ENCODE results near the gene CHD6. TPM values are rescaled to one million over a fixed set of nuclear protein-coding genes. Genes with fewer than 3 reads are reported as not detected.

The CHD6 gene
- total RNA-seq, 1 experiment from 2014 or later, result 80.5 TPM

DNA sequence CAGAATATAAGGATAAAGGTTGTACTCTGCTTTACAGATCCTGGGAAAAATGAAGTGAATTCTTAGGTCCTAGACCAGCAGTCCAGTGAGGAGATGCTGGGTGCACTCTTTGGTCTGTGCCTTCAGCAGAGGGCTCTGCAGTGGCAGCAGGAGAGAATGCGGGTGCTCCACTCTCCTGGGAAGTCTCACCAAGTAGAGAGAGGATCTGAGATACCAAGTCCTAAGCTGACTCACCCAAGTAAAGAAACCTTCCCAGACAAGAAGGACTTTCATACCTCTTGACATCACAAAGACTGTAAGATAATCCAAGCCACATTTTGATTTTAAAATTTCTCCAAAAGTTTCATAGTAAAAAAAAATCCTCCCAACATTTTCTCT, 134.6 kb downstream of the CHD6 start:
- ChIA-PET POLR2A (no interaction called here), CTCF (interaction anchor here (0.9 kb wide), 1 partner anchor 143 kb away, joined by 3 read pairs; the partner anchor contains the start of gene LPIN3)
- H3K9me3 ChIP-seq, result no peaks in the 10 kb centered on the region
- TF ChIP-seq, protein P1, sequence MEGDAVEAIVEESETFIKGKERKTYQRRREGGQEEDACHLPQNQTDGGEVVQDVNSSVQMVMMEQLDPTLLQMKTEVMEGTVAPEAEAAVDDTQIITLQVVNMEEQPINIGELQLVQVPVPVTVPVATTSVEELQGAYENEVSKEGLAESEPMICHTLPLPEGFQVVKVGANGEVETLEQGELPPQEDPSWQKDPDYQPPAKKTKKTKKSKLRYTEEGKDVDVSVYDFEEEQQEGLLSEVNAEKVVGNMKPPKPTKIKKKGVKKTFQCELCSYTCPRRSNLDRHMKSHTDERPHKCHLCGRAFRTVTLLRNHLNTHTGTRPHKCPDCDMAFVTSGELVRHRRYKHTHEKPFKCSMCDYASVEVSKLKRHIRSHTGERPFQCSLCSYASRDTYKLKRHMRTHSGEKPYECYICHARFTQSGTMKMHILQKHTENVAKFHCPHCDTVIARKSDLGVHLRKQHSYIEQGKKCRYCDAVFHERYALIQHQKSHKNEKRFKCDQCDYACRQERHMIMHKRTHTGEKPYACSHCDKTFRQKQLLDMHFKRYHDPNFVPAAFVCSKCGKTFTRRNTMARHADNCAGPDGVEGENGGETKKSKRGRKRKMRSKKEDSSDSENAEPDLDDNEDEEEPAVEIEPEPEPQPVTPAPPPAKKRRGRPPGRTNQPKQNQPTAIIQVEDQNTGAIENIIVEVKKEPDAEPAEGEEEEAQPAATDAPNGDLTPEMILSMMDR (IDR thresholded peaks at IDR 0.05; ENCODE audit: insufficient read depth in 1 of 2, low read depth in 1 of 2, low read length in 1 of 2, severe bottlenecking in 1 of 2, unreplicated experiment in 1 of 2), result no peak
- no peak for DNase-seq
- no peaks in the 10 kb centered on the region for H3K27me3 ChIP-seq (replicated peaks; ENCODE audit: control insufficient read depth, insufficient read depth, low read length)
- no TSS peak for BruUV-seq (replicated peaks)
- Mint-ChIP-seq H3K27ac (ENCODE audit: unreplicated experiment) (no peak overlapping the region), H3K36me3 (ENCODE audit: insufficient read depth, unreplicated experiment) (peaks cover 39% of the 10 kb centered on the region), H3K9me3 (ENCODE audit: unreplicated experiment) (peaks cover 8% of the 10 kb centered on the region), H3K4me3 (ENCODE audit: unreplicated experiment) (no peak overlapping the region), H3K27me3 (ENCODE audit: insufficient read depth, unreplicated experiment) (no peaks in the 10 kb centered on the region), H3K4me1 (ENCODE audit: low read depth, unreplicated experiment) (no peaks in the 10 kb centered on the region)
- H3K4me3 ChIP-seq (ENCODE audit: low read depth, low read length), result no peak overlapping the region
- intact Hi-C loops (cut with micrococcal nuclease; ENCODE audit: unreplicated experiment), result no loop called here
- no peaks in the 10 kb centered on the region for H3K4me1 ChIP-seq
- H3K36me3 ChIP-seq (ENCODE audit: control insufficient read depth, insufficient read depth, low read length), result peaks cover 7% of the 10 kb centered on the region

DNA sequence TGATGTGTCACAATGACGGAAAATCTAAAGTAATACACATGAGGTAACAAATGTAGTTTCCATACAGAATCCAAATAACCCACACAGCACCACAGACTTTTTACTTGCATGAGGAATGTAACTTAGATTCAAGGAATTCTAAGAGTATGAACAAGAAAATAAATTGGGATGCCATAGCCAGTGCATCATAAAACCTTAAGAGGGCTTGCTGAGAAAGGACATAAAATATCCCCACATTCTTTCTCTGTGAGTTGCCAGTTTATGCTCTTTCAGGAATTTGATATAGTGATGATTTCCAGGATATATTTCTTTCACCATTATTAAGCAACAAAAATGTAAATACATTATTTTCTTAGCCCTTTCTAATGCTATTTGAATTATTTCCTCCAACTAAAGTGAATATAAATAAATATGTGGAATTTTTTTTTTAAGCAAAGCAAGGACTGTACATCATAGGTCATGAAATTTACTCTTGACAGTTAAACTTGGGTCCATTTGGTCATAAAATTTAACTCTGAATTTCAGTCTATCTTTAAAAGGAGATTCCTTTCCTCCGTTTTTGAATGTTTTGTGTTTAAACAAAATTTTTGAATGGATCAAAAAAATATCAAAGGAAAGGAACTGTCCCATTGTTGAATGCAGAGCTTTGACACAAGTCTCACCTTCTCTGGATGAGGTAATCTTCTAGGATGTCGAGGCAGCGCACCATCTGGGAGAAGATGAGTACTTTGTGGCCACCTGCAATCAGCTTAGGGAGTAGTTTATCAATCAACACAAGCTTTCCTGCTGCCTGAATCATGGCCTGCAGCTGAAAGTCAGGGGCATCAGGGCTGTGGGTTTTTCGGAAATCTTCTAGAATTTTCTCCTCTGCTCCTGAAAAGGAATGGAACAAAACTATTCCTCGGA, 135.3 kb downstream of the CHD6 start:
- intact Hi-C loops (cut with micrococcal nuclease; ENCODE audit: unreplicated experiment), result no loop called here
- no peak overlapping the region for H3K4me3 ChIP-seq (ENCODE audit: low read depth, low read length)
- Mint-ChIP-seq H3K27me3 (ENCODE audit: insufficient read depth, unreplicated experiment) (no peaks in the 10 kb centered on the region), H3K9me3 (ENCODE audit: unreplicated experiment) (peaks cover 8% of the 10 kb centered on the region), H3K36me3 (ENCODE audit: insufficient read depth, unreplicated experiment) (peaks cover 38% of the 10 kb centered on the region), H3K27ac (ENCODE audit: unreplicated experiment) (no peak overlapping the region), H3K4me1 (ENCODE audit: low read depth, unreplicated experiment) (no peaks in the 10 kb centered on the region), H3K4me3 (ENCODE audit: unreplicated experiment) (no peak overlapping the region)
- no peak for DNase-seq
- peaks cover 7% of the 10 kb centered on the region for H3K36me3 ChIP-seq (ENCODE audit: control insufficient read depth, insufficient read depth, low read length)
- H3K4me1 ChIP-seq, result no peaks in the 10 kb centered on the region
- H3K27me3 ChIP-seq (replicated peaks; ENCODE audit: control insufficient read depth, insufficient read depth, low read length), result no peaks in the 10 kb centered on the region
- BruUV-seq (replicated peaks), result no TSS peak
- ChIA-PET POLR2A (no interaction called here), CTCF (no interaction called here)
- TF ChIP-seq, protein P1 (IDR thresholded peaks at IDR 0.05; ENCODE audit: insufficient read depth in 1 of 2, low read depth in 1 of 2, low read length in 1 of 2, severe bottlenecking in 1 of 2, unreplicated experiment in 1 of 2), result no peak
- H3K9me3 ChIP-seq, result no peaks in the 10 kb centered on the region

DNA sequence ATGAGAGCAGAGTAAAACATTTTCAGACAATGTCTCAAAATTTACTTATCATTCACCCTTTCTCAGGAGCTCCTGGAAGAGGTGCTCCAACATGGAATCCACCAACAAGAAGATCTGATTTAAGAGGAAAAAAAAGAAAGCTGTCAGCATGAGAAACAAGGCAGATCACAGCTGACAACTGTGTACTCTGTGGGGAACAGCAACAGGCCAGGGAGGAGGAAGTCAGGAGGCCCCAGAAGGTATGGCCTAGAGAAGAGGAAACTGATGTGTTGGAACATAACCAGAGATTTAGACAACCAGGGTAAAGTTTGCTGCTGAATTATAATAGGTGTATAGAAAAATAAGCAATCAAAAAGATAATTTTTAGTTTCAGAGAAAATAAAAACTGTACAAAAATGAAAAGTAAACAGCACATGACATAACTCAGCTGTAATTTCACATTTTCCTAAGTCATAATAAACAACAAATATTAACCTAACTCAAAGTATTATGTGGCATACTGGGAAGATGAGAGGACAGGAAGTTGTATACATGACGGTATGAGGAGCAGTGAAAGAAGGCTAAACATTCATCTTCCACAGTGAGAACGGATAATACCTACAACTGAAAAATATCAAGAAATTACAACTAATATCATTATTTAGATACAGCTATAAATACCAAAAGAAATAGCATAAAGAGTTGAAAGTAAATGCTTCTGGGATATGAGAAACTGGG, 138.0 kb downstream of the CHD6 start:
- TF ChIP-seq, protein P1 (IDR thresholded peaks at IDR 0.05; ENCODE audit: insufficient read depth in 1 of 2, low read depth in 1 of 2, low read length in 1 of 2, severe bottlenecking in 1 of 2, unreplicated experiment in 1 of 2), result no peak
- intact Hi-C loops (cut with micrococcal nuclease; ENCODE audit: unreplicated experiment), result no loop called here
- Mint-ChIP-seq H3K36me3 (ENCODE audit: insufficient read depth, unreplicated experiment) (peaks cover 28% of the 10 kb centered on the region), H3K4me3 (ENCODE audit: unreplicated experiment) (no peak overlapping the region), H3K4me1 (ENCODE audit: low read depth, unreplicated experiment) (no peaks in the 10 kb centered on the region), H3K27ac (ENCODE audit: unreplicated experiment) (no peak overlapping the region), H3K9me3 (ENCODE audit: unreplicated experiment) (peaks cover 8% of the 10 kb centered on the region), H3K27me3 (ENCODE audit: insufficient read depth, unreplicated experiment) (no peaks in the 10 kb centered on the region)
- no TSS peak for BruUV-seq (replicated peaks)
- ChIA-PET POLR2A (no interaction called here), CTCF (no interaction called here)
- no peak overlapping the region for H3K4me3 ChIP-seq (ENCODE audit: low read depth, low read length)
- no peak for DNase-seq
- no peaks in the 10 kb centered on the region for H3K9me3 ChIP-seq
- H3K27me3 ChIP-seq (replicated peaks; ENCODE audit: control insufficient read depth, insufficient read depth, low read length), result no peaks in the 10 kb centered on the region
- H3K36me3 ChIP-seq (ENCODE audit: control insufficient read depth, insufficient read depth, low read length), result peaks cover 3% of the 10 kb centered on the region
- H3K4me1 ChIP-seq, result no peaks in the 10 kb centered on the region
